Chondrocyte (in vitro differentiated cells): ENCODE data around the gene WWOX. TPM values are rescaled to one million over a fixed set of nuclear protein-coding genes. Genes with fewer than 3 reads are reported as not detected.

ENCODE experiments used
- DNase-seq: peaks from one replicate; pipeline ENCODE4 v3.0.0; 2021; ENCODE audit warnings: mixed read lengths, low spot score
- H3K27ac Mint-ChIP-seq: one replicate; pipeline ENCODE4 v1.8.0; 2021; ENCODE audit warnings: mild to moderate bottlenecking, moderate library complexity, mixed read lengths; ENCODE audit not compliant: unreplicated experiment
- H3K27me3 Mint-ChIP-seq: 2 replicates; pipeline ENCODE4 v1.8.0; 2021; ENCODE audit warnings: low read depth, mixed read lengths
- H3K36me3 Mint-ChIP-seq: 2 replicates; pipeline ENCODE4 v1.8.0; 2021; ENCODE audit warnings: low read depth, mixed read lengths
- H3K4me1 Mint-ChIP-seq: 2 replicates; pipeline ENCODE4 v1.8.0; 2021; ENCODE audit warnings: low read depth, mild to moderate bottlenecking, mixed read lengths
- H3K4me3 Mint-ChIP-seq: one replicate; pipeline ENCODE4 v1.8.0; 2021; ENCODE audit warnings: mild to moderate bottlenecking, moderate library complexity, mixed read lengths; ENCODE audit not compliant: unreplicated experiment
- H3K9me3 Mint-ChIP-seq: 2 replicates; pipeline ENCODE4 v1.8.0; 2021; ENCODE audit warnings: low read depth, mixed read lengths
- total RNA-seq: library from RNA; stranded (reverse); gene quantifications from 3 replicates; pipeline ENCODE4 v1.2.1, GENCODE V29; 2021
- TF ChIP-seq, protein P1 (sequence below): fragments of 200-600 bp; sonication (generic); IDR thresholded peaks from 2 replicates; pipeline ENCODE4 v1.5.0; 2021; ENCODE audit warnings: antibody characterized with exemption, mild to moderate bottlenecking, moderate library complexity

WWOX gene
- total RNA-seq, 1 donor from 2014 or later: 12.1 TPM

- TF ChIP-seq, protein P1, sequence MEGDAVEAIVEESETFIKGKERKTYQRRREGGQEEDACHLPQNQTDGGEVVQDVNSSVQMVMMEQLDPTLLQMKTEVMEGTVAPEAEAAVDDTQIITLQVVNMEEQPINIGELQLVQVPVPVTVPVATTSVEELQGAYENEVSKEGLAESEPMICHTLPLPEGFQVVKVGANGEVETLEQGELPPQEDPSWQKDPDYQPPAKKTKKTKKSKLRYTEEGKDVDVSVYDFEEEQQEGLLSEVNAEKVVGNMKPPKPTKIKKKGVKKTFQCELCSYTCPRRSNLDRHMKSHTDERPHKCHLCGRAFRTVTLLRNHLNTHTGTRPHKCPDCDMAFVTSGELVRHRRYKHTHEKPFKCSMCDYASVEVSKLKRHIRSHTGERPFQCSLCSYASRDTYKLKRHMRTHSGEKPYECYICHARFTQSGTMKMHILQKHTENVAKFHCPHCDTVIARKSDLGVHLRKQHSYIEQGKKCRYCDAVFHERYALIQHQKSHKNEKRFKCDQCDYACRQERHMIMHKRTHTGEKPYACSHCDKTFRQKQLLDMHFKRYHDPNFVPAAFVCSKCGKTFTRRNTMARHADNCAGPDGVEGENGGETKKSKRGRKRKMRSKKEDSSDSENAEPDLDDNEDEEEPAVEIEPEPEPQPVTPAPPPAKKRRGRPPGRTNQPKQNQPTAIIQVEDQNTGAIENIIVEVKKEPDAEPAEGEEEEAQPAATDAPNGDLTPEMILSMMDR: no peak
- DNase-seq: no peak
- H3K4me3 Mint-ChIP-seq: no peak overlapping the region
- H3K36me3 Mint-ChIP-seq: no peaks in the 10 kb centered on the region
- H3K27me3 Mint-ChIP-seq: no peaks in the 10 kb centered on the region
- H3K9me3 Mint-ChIP-seq: no peaks in the 10 kb centered on the region
- H3K27ac Mint-ChIP-seq: no peak overlapping the region
- peaks cover 28% of the 10 kb centered on the region for H3K4me1 Mint-ChIP-seq
Observed at GRCh38 chr16:78285437-78285922, 186.0 kb downstream of the WWOX start.

DNA sequence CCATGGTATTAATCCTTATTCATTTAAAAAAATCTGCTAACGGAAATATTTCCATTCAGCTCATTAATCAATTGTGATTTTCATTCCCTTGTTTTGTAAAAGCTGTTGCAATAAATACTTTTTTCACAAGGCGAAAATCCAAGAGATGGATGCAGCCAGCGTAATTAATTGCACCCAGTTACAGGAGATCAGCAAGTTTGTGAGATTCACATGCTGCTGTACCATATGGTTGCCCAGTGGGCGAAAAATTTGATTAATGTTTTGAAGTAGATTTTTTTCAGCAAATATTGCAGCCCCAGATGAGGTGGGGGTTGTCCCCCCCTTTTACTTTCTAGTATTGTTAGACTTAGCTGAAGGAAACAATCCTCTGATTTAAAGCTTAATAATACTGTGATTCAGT is 186.6 kb downstream of the WWOX start:
- Mint-ChIP-seq H3K36me3 (no peaks in the 10 kb centered on the region), H3K27me3 (no peaks in the 10 kb centered on the region), H3K4me1 (peaks cover 33% of the 10 kb centered on the region), H3K27ac (no peak overlapping the region), H3K4me3 (no peak overlapping the region), H3K9me3 (no peaks in the 10 kb centered on the region)
- no peak for DNase-seq
- TF ChIP-seq, protein P1: no peak

- peaks cover 52% of the 10 kb centered on the region for H3K4me1 Mint-ChIP-seq
- no peaks in the 10 kb centered on the region for H3K36me3 Mint-ChIP-seq
- H3K4me3 Mint-ChIP-seq: peak overlapping the region; percentile 14
- H3K27me3 Mint-ChIP-seq: no peaks in the 10 kb centered on the region
- H3K9me3 Mint-ChIP-seq: no peaks in the 10 kb centered on the region
- H3K27ac Mint-ChIP-seq: peak overlapping the region; percentile 42
- TF ChIP-seq, protein P1: no peak
- DNase-seq: no peak
Observed at GRCh38 chr16:78288888-78289287, 189.4 kb downstream of the WWOX start.

DNA sequence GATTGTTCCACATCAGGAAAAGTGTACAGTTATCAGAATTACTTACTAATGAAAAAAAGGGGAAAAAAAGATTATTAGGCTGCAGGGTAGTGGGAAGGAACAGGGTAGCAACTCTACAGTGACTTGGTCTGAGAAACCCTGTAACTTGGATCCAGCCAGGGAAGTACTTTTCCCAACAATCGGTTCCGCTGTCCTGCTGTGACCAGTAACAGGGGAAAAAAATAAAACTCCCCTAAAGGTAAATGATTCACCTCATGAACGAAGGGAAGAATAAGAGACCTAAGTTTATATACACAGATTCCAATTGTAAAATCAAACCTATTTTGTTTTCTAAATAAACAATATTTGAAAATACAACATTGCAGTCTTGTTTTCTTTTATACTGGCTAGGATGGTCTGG is 189.9 kb downstream of the WWOX start:
- TF ChIP-seq, protein P1: no peak
- H3K36me3 Mint-ChIP-seq: no peaks in the 10 kb centered on the region
- peak overlapping the region; percentile 42 for H3K27ac Mint-ChIP-seq
- H3K9me3 Mint-ChIP-seq: no peaks in the 10 kb centered on the region
- no peak for DNase-seq
- H3K4me3 Mint-ChIP-seq: peak overlapping the region; percentile 14
- peaks cover 52% of the 10 kb centered on the region for H3K4me1 Mint-ChIP-seq
- H3K27me3 Mint-ChIP-seq: no peaks in the 10 kb centered on the region

DNA sequence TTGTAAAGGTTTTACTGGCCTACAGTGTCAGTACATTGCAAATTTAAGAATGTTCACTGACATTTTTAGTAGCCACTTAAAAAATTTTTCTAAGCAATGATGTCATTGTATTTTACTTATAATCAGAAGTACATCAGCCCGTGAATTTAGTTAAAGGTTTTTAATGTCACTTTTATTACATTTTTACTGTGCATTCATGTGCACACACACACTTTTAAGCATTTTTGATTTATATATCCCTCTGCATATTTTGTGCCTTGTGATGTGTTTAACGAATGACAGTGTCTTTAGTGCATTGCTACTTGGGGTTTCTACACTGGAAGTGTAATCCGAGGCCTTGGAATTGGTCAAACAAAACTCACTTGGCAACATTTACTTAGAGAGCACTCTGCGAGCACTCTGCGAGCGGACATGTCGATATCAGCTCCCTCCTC is 190.4 kb downstream of the WWOX start:
- TF ChIP-seq, protein P1: no peak
- H3K4me3 Mint-ChIP-seq: no peak overlapping the region
- H3K4me1 Mint-ChIP-seq: peaks cover 52% of the 10 kb centered on the region
- no peak overlapping the region for H3K27ac Mint-ChIP-seq
- no peak for DNase-seq
- no peaks in the 10 kb centered on the region for H3K27me3 Mint-ChIP-seq
- H3K36me3 Mint-ChIP-seq: no peaks in the 10 kb centered on the region
- no peaks in the 10 kb centered on the region for H3K9me3 Mint-ChIP-seq
